MM.1S (cell line): ENCODE results near the gene FEZF1.

Experiments used
- EZH2 ChIP-seq: fragments of 300-600 bp; sonication (generic); optimal IDR thresholded peaks from 2 replicates; pipeline ENCODE3; 2017; ENCODE audit warnings: low read depth, mild to moderate bottlenecking, antibody characterized with exemption, low read length, mixed read lengths
- TF ChIP-seq, protein P1 (sequence below): fragments of 300-600 bp; sonication (generic); IDR thresholded peaks from 2 replicates; pipeline ENCODE4 v1.5.1; 2016; ENCODE audit warnings: antibody characterized with exemption, low read length, mixed read lengths

DNA sequence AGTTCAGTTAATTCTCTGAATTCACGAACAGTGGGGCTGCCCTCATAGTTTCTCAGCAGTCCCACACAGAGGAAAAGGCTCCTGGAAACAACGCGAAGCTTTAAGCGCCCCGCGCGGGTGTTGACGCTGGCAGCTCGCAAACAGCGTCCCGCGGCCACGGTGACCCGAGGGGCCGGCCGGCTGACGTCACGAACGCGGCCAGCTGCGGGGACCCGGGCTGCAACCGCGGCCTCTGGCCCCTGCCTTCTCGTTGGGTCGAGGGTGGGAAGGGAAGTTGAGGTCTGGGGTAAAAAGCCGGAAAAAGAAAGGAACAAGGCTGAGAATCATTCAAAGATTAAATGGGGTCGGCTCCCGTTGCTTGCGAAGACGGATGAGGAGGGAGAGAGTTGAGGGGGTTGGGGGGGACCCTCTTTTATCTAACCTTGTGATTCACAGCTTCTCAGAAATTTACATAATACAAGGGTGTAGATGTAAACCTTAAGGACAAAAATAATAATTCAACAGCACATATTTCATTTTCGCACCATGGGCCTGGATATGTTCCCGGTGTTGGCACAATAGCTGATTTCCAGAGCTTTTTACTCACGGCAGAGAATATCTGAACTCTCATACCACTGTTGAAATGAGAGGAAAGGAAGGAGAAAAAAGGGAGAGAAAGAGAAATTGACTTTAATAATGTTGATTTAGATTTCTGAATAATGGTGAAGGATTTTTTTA is 7.3 kb upstream of the FEZF1 start:
- TF ChIP-seq, protein P1, sequence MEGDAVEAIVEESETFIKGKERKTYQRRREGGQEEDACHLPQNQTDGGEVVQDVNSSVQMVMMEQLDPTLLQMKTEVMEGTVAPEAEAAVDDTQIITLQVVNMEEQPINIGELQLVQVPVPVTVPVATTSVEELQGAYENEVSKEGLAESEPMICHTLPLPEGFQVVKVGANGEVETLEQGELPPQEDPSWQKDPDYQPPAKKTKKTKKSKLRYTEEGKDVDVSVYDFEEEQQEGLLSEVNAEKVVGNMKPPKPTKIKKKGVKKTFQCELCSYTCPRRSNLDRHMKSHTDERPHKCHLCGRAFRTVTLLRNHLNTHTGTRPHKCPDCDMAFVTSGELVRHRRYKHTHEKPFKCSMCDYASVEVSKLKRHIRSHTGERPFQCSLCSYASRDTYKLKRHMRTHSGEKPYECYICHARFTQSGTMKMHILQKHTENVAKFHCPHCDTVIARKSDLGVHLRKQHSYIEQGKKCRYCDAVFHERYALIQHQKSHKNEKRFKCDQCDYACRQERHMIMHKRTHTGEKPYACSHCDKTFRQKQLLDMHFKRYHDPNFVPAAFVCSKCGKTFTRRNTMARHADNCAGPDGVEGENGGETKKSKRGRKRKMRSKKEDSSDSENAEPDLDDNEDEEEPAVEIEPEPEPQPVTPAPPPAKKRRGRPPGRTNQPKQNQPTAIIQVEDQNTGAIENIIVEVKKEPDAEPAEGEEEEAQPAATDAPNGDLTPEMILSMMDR, result no peak
- TF ChIP-seq EZH2, result no peak
